Endothelial cell of umbilical vein (primary cell): ENCODE measurements around the gene SYNPO2L. TPM values are rescaled to one million over a fixed set of nuclear protein-coding genes. Genes with fewer than 3 reads are reported as not detected.
"Not testable (repeated sequence)": the region's sequence is repeated elsewhere in the genome, so short reads cannot be mapped to it uniquely, and the experiment has no call there.

ENCODE experiments used
- BruUV-seq: library from RNA; stranded (reverse); fragments of 400-500 nt; replicated peaks from 2 replicates; lab custom pipeline; 2021; lab: Mats Ljungman, UMichigan
- CTCF ChIA-PET: fragments of 300-600, 350-600 bp; sonication (Branson Sonifier 250); formaldehyde crosslinking; loops from one replicate; lab custom pipeline; 2021; ENCODE audit warnings: antibody characterized with exemption, inconsistent platforms; lab: Charles Lee
- POLR2A ChIA-PET: fragments of 300-600, 350-600 bp; sonication (Branson Sonifier 250); formaldehyde crosslinking; loops from one replicate; lab custom pipeline; 2021; ENCODE audit warnings: antibody characterized with exemption, inconsistent platforms; lab: Charles Lee
- DNase-seq: peaks from one replicate; pipeline ENCODE4 v3.0.0-alpha.2; 2011; ENCODE audit warnings: low read depth, low spot score
- FAIRE-seq: peaks from 2 replicates; lab custom pipeline; 2011; peaks lifted over from hg19 to GRCh38; lab: Jason Lieb, UNC
- H2AFZ ChIP-seq: 2 replicates; pipeline ENCODE4 v1.6.0; 2012; ENCODE audit warnings: low read depth, low read length, control low read depth, inconsistent platforms
- H3K27ac ChIP-seq: 2 replicates; pipeline ENCODE4 v1.5.1; 2011; ENCODE audit warnings: low read depth, mild to moderate bottlenecking, control low read depth, low read length, moderate library complexity; ENCODE audit not compliant: insufficient read depth
- H3K27me3 ChIP-seq, 2 experiments: 2 replicates each; pipeline versions ENCODE4 v1.6.0 to v1.6.1; 2011; ENCODE audit warnings: low read length in 2 of 2, mixed read lengths in 1 of 2; ENCODE audit not compliant: control insufficient read depth in 2 of 2, insufficient read depth in 2 of 2
- H3K36me3 ChIP-seq, 2 experiments: 2 replicates in 1 of 2; 3 replicates in 1 of 2; pipeline ENCODE4 v1.5.1; 2011; ENCODE audit warnings: low read length in 2 of 2, mild to moderate bottlenecking in 1 of 2, moderate library complexity in 1 of 2; ENCODE audit not compliant: control insufficient read depth in 2 of 2, insufficient read depth in 2 of 2; ENCODE audit errors: extremely low read depth in 1 of 2
- H3K4me1 ChIP-seq: 3 replicates; pipeline ENCODE4 v1.5.1; 2011; ENCODE audit warnings: mild to moderate bottlenecking, low read length; ENCODE audit not compliant: control insufficient read depth, insufficient read depth; ENCODE audit errors: extremely low read depth
- H3K4me2 ChIP-seq: 2 replicates; pipeline ENCODE4 v1.6.1; 2011; ENCODE audit warnings: low read length, control low read depth, mixed read lengths; ENCODE audit not compliant: insufficient read depth
- H3K4me3 ChIP-seq, 3 experiments: fragments of 200-600 bp in 1 of 3; sonication (generic), shearing (Covaris generic) in 1 of 3; replicated peaks in 1 of 3; 2 replicates each; pipeline ENCODE4 v1.5.1; 2011 to 2016; ENCODE audit warnings: control low read depth in 3 of 3, low read length in 3 of 3, mild to moderate bottlenecking in 2 of 3, inconsistent platforms in 1 of 3, low read depth in 1 of 3, moderate library complexity in 1 of 3; ENCODE audit not compliant: insufficient read depth in 1 of 3
- H3K79me2 ChIP-seq: 2 replicates; pipeline ENCODE4 v1.6.0; 2012; ENCODE audit warnings: low read length, inconsistent platforms; ENCODE audit not compliant: control insufficient read depth, insufficient read depth
- H3K9ac ChIP-seq: replicated peaks from 2 replicates; pipeline ENCODE3; 2011; ENCODE audit warnings: low read length, control low read depth; ENCODE audit not compliant: insufficient read depth; ENCODE audit errors: extremely low read depth
- H3K9me1 ChIP-seq: replicated peaks from 3 replicates; pipeline ENCODE4 v1.6.0; 2011; ENCODE audit warnings: mild to moderate bottlenecking, low read length; ENCODE audit not compliant: control insufficient read depth, insufficient read depth; ENCODE audit errors: extremely low read depth
- H3K9me3 ChIP-seq: replicated peaks from 2 replicates; pipeline ENCODE4 v1.5.1; 2012; ENCODE audit warnings: low read length, inconsistent platforms; ENCODE audit not compliant: control insufficient read depth, insufficient read depth
- H4K20me1 ChIP-seq: replicated peaks from 2 replicates; pipeline ENCODE3; 2011; ENCODE audit warnings: mild to moderate bottlenecking, low read length; ENCODE audit not compliant: control insufficient read depth, insufficient read depth; ENCODE audit errors: extremely low read depth
- CTCF ChIP-seq, 2 donors: IDR thresholded peaks; 1 replicate in 1 of 2; 2 replicates in 1 of 2; pipeline ENCODE4 v1.5.1; 2011; ENCODE audit warnings: low read length in 2 of 2, mild to moderate bottlenecking in 2 of 2, moderate library complexity in 2 of 2, control low read depth in 1 of 2, inconsistent platforms in 1 of 2, low read depth in 1 of 2; ENCODE audit not compliant: insufficient read depth in 1 of 2; ENCODE audit errors: extremely low read depth in 1 of 2
- EZH2 ChIP-seq: IDR thresholded peaks from 2 replicates; pipeline ENCODE4 v1.6.1; 2012; ENCODE audit warnings: borderline replicate concordance, low read depth, mild to moderate bottlenecking, moderate library complexity, low read length, inconsistent platforms; ENCODE audit not compliant: severe bottlenecking
- FOS ChIP-seq: IDR thresholded peaks from 2 replicates; pipeline ENCODE4 v1.6.1; 2011; ENCODE audit warnings: mild to moderate bottlenecking, low read length, moderate library complexity, borderline replicate concordance; ENCODE audit not compliant: insufficient read depth
- GATA2 ChIP-seq: IDR thresholded peaks from 2 replicates; pipeline ENCODE4 v1.7.0; 2011; ENCODE audit warnings: low read depth, mild to moderate bottlenecking, moderate library complexity, mixed read lengths, low read length; ENCODE audit not compliant: insufficient read length, insufficient read depth
- JUN ChIP-seq: IDR thresholded peaks from 2 replicates; pipeline ENCODE4 v1.6.1; 2011; ENCODE audit warnings: borderline replicate concordance, low read depth; ENCODE audit not compliant: insufficient read length, insufficient read depth
- MAX ChIP-seq: IDR thresholded peaks from 2 replicates; pipeline ENCODE4 v1.6.1; 2011; ENCODE audit not compliant: insufficient read depth, insufficient read length
- MYC ChIP-seq: IDR thresholded peaks from one replicate; pipeline ENCODE4 v1.6.1; 2011; ENCODE audit warnings: mild to moderate bottlenecking, low read depth, low read length
- POLR2A ChIP-seq: IDR thresholded peaks from 2 replicates; pipeline ENCODE4 v1.6.1; 2012; ENCODE audit warnings: low read depth, mild to moderate bottlenecking, control low read depth, low read length
- POLR2AphosphoS5 ChIP-seq: IDR thresholded peaks from 2 replicates; pipeline ENCODE4 v1.6.1; 2012; ENCODE audit warnings: low read depth, mild to moderate bottlenecking, control low read depth, low read length, moderate library complexity; ENCODE audit not compliant: insufficient read depth
- dilution Hi-C: fragments of 300-500 bp; cut with MboI; formaldehyde crosslinking; loops from one replicate; pipeline ENCODE4 v1.15.0; 2019; ENCODE audit warnings: low sequenced_read_pairs; ENCODE audit not compliant: extremely low pct_ligation_motif_present
- intact Hi-C: fragments of 100-400 bp; cut with micrococcal nuclease; formaldehyde crosslinking; loops from one replicate; pipeline ENCODE4 v1.10.0; 2022
- polyA plus RNA-seq, 4 experiments: library from polyadenylated mRNA; depleted of rRNA in 3 of 4; stranded (reverse) in 3 of 4; unstranded in 1 of 4; fragments of >200 nt; gene quantifications; 2 replicates each; pipeline versions ENCODE4 v1.2.1 to v1.2.3, GENCODE V29; 2011 to 2012; ENCODE audit warnings: missing spikeins in 1 of 4
- total RNA-seq: library from RNA; stranded (reverse); gene quantifications from 2 replicates; pipeline ENCODE4 v1.2.3, GENCODE V29; 2021

The SYNPO2L gene
- total and polyA plus RNA-seq, 2 donors (not counting 3 experiments of a cell fraction or from before 2014, with no cell fraction given) = not detected

- H2AFZ ChIP-seq, H3K4me1 ChIP-seq, H3K4me2 ChIP-seq, CTCF ChIA-PET, H3K36me3 ChIP-seq, H3K9me3 ChIP-seq, FAIRE-seq, H3K27me3 ChIP-seq, BruUV-seq, H3K9ac ChIP-seq, POLR2A ChIA-PET, H3K27ac ChIP-seq, H3K79me2 ChIP-seq, DNase-seq, H3K4me3 ChIP-seq, intact Hi-C loops, H3K9me1 ChIP-seq, H4K20me1 ChIP-seq: not testable (repeated sequence)
- dilution Hi-C loops = loop anchor here (10.0 kb wide), 1 partner anchor 86 kb away; no protein-coding TSS in a partner anchor
Observed at GRCh38 chr10:73620974-73621373, 34.9 kb downstream of the SYNPO2L start.

- H3K4me1 ChIP-seq, BruUV-seq, H3K9me3 ChIP-seq, H3K27ac ChIP-seq, H3K4me2 ChIP-seq, FAIRE-seq, H3K79me2 ChIP-seq, H3K9ac ChIP-seq, H3K27me3 ChIP-seq, H3K4me3 ChIP-seq, intact Hi-C loops, dilution Hi-C loops, H3K36me3 ChIP-seq, CTCF ChIA-PET, H2AFZ ChIP-seq, DNase-seq, H4K20me1 ChIP-seq, H3K9me1 ChIP-seq: not testable (repeated sequence)
- POLR2A ChIA-PET = interaction anchor here (0.6 kb wide), 1 partner anchor 9 kb away, joined by 3 read pairs; no protein-coding TSS in a partner anchor
Observed at GRCh38 chr10:73617143-73617542, 38.7 kb downstream of the SYNPO2L start.

- H3K36me3 ChIP-seq = no peaks in the 10 kb centered on the region
- no TSS peak for BruUV-seq
- CTCF ChIA-PET = no interaction called here
- dilution Hi-C loops (no loop called here), intact Hi-C loops (no loop called here)
- POLR2A ChIA-PET = no interaction called here
- no peaks in the 10 kb centered on the region for H3K9me3 ChIP-seq
- H3K27ac ChIP-seq = no peak overlapping the region
- H4K20me1 ChIP-seq = no peaks in the 10 kb centered on the region
- H3K4me3 ChIP-seq = no peak overlapping the region
- no peak overlapping the region for H3K9ac ChIP-seq
- no peak for TF ChIP-seq POLR2A
- TF ChIP-seq EZH2 = no peak
- no peak for TF ChIP-seq GATA2
- TF ChIP-seq JUN = no peak
- no peak for TF ChIP-seq FOS
- no peak for TF ChIP-seq CTCF (IDR thresholded peaks at IDR 0.05; ENCODE audit: extremely low read depth in 1 of 2, insufficient read depth in 1 of 2, low read depth in 1 of 2, low read length in 2 of 2)
- TF ChIP-seq MYC = no peak
- TF ChIP-seq POLR2AphosphoS5 = no peak
- TF ChIP-seq MAX = no peak
- H3K4me1 ChIP-seq = no peaks in the 10 kb centered on the region
- no peaks in the 10 kb centered on the region for H3K9me1 ChIP-seq
- no peak overlapping the region for H2AFZ ChIP-seq
- H3K4me2 ChIP-seq = no peak overlapping the region
- no peaks in the 10 kb centered on the region for H3K79me2 ChIP-seq
- no peaks in the 10 kb centered on the region for H3K27me3 ChIP-seq
- no peak for DNase-seq
- no peak for FAIRE-seq
Observed at GRCh38 chr10:73614720-73615119, 41.1 kb downstream of the SYNPO2L start.
